ENCODE measurements around the gene POLL. TPM values are rescaled to one million over a fixed set of nuclear protein-coding genes. Genes with fewer than 3 reads are reported as not detected.
A peak's percentile ranks its signal among the peaks of the same experiment; 100 is the strongest.

The POLL gene
- total and polyA plus RNA-seq, 5 donors = 13.9 to 27.4 (median 18.8) TPM

DNA sequence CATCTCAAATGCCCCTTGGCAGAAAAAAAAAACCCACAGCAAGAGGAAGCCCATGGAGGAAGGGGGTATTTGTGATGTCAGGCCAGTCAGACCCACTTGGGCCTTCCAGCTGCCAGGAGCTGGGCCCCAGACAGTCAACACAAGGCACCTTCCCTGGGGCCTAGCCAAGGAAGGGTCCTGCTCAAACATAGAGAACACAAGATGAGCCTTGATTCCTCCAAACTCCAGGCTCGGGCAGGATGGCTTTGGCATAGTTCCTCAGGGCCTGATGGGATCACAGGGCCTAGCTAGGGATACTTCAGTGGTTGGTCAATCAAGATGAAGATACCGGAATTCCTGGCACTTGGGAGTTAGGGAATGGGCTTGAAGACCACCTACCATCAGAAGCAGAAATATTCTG is 30.8 kb upstream of the POLL start:
- WGBS = 92% methylated on average over 2 of the region's 2 CpGs
- H3K9me3 ChIP-seq (ENCODE audit: control insufficient read depth, low read length) = no peaks in the 10 kb centered on the region
- no peak overlapping the region for H3K4me3 ChIP-seq (ENCODE audit: low read length)
- ATAC-seq (no peak), DNase-seq (no peak)
- H3K27ac ChIP-seq (ENCODE audit: low read length) = no peak overlapping the region
- H3K4me1 ChIP-seq (ENCODE audit: control insufficient read depth, insufficient read depth, low read length) = no peaks in the 10 kb centered on the region
- H3K27me3 ChIP-seq (ENCODE audit: control insufficient read depth, insufficient read depth) = no peaks in the 10 kb centered on the region
- intact Hi-C loops (cut with DNase I) = loop anchor here in 1 of 4 donors (10.0 kb wide), 1 partner anchor 86 kb away; no protein-coding TSS in a partner anchor

DNA sequence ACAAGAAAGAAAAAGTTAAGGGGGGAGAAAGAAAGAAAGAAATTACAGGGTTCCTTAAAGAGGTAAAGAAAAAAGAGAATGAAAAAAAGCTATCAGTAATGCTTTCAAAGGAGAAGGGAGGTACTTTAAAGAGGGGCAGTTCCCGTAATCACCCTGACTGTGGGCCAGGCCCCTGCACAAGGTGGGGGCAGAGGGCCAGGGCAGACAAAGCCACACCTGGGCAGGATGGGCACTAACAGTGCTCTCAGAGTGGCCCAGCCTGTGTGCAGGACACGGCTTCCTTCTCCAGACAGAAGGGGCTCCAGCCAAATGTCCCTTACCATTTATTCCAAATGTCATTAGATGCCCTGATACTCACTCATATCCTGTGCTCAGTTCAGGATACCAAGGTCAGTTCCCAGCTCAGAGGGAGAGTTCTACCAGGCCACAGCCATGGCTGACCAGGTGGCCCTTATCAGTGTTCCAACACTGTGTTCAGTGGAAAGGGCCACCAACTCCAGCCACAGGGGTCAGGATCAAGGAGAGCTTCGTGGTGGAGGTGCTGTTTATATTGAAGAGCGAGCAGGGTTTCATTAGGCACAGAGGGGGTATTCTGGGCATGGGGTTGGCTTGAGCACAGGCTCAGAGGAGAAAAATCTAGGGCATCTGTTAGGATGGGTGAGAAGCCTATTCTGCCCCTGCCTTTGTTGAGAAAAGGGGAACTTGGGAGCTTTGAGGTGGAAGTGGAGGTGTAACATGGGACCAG is 29.9 kb upstream of the POLL start:
- Histone ChIP-seq H3K4me1 (ENCODE audit: control insufficient read depth, insufficient read depth, low read length) (no peaks in the 10 kb centered on the region), H3K27ac (ENCODE audit: low read length) (no peak overlapping the region), H3K27me3 (ENCODE audit: control insufficient read depth, insufficient read depth) (no peaks in the 10 kb centered on the region), H3K4me3 (ENCODE audit: low read length) (no peak overlapping the region), H3K9me3 (ENCODE audit: control insufficient read depth, low read length) (no peaks in the 10 kb centered on the region)
- DNase-seq (no peak), ATAC-seq (no peak)
- intact Hi-C loops (cut with DNase I) = loop anchor here in 1 of 4 donors (10.0 kb wide), 1 partner anchor 87 kb away; no protein-coding TSS in a partner anchor
- 87% methylated on average over 4 of the region's 4 CpGs for WGBS

DNA sequence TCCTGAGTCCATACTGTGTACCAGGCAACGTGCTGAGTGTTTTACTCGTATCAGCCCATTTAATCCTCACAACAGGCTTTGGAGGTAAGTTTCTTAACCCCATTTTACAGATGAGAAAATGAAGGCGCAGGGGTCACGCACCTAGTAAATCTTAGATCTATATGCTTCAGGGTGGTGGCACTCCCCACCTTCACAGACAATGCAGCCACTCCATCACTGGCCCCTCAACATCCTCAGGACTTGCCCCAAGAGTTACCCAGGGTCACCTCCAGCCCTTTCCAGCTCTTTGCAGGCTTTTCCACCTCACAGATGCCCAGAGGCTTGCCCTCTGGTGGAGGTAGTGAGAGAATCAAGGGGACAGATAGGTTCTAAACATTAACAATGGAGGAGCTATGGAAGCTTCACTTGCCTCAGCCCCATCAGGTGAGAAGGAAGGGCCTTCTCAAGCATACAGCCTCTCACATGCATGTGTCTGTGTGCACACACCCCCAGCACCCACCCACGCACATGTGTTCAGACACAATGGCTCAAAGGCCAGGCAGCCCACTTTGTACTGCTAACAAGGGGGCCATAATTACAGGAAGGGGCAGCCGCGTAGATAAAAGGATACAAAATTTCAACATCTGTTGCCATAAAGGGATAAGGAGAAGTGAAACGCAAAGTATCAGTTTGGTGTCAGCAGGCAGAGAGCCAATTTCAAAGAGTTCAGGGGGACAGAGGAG is 29.2 kb upstream of the POLL start:
- intact Hi-C loops (cut with DNase I) = loop anchor here in 1 of 4 donors (10.0 kb wide), 1 partner anchor 88 kb away; no protein-coding TSS in a partner anchor

DNA sequence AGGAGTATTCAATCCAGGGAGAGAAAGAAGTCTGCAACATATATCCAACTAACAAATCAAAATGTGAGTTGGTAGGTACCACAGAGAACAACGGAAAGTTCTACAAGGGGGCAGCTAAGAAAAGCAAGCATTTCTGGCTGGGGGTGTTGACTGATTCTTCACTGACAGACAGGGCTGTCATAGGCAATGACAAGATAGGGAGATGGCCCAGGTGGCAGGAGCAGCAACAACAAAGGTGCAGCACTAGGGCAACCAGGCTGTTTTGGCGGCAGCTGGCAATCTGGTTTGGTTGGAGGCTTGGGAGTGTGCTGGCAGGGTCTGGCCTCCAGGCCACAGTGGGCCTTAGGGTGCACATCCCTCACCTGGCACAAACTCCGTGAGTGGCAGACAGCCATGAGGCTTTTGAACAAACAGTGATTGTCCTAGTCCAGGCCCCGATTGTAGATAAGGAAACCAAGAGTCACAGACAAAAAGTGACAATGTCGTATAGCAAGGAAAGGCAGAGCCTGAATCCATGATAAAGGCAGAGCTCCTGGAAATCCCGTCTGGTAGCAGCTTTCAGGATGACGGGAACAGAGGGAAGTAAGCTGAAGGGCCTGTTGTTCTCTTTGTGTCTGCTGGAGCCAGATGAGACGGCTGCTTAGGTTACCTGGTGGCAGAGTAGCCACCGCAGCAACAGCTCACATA is 28.5 kb upstream of the POLL start:
- 61% methylated on average over 9 of the region's 9 CpGs for WGBS
- Histone ChIP-seq H3K27me3 (ENCODE audit: control insufficient read depth, insufficient read depth) (no peaks in the 10 kb centered on the region), H3K4me3 (ENCODE audit: low read length) (no peak overlapping the region), H3K27ac (ENCODE audit: low read length) (no peak overlapping the region), H3K4me1 (ENCODE audit: control insufficient read depth, insufficient read depth, low read length) (no peaks in the 10 kb centered on the region), H3K9me3 (ENCODE audit: control insufficient read depth, low read length) (no peaks in the 10 kb centered on the region)
- ATAC-seq = no peak
- peak in 1 of 3 donors; percentile 70 for DNase-seq
- intact Hi-C loops (cut with DNase I) = loop anchor here in 1 of 4 donors (10.0 kb wide), 1 partner anchor 88 kb away; no protein-coding TSS in a partner anchor

More for the DNA sequence above, 29.2 kb upstream of the POLL start:
- Histone ChIP-seq H3K4me3 (ENCODE audit: low read length) (no peak overlapping the region), H3K4me1 (ENCODE audit: control insufficient read depth, insufficient read depth, low read length) (no peaks in the 10 kb centered on the region), H3K27ac (ENCODE audit: low read length) (no peak overlapping the region), H3K27me3 (ENCODE audit: control insufficient read depth, insufficient read depth) (no peaks in the 10 kb centered on the region), H3K9me3 (ENCODE audit: control insufficient read depth, low read length) (no peaks in the 10 kb centered on the region)
- WGBS = 84% methylated on average over 8 of the region's 8 CpGs
- ATAC-seq (no peak), DNase-seq (no peak)

DNA sequence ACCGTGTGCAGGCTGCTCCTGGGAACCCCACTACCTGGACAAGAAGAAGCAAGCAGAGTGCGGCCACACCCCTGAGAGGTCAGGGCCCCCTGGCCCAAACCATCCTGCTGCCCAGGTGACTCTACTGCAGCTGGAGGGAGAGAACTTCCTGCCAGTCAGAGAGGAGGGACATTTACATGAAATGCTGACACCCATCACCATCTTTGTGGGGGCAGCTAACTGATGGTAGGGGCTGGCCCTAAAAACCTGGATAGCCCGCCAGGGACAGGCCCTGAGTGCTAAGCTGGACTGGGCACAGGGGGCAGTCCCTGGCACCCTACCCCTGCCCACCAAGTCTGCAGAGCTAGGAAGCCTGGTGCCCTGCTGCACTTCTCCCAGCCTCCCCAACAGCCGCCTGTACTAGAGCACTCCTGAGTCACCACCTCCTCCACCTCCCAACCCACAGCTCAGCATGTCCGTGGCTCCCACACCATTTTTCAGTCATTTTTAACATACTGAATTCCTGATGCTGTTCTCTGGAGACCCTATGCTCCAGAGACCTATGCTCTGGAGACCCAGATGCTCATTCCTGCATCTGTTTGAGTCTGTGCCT is 27.6 kb upstream of the POLL start:
- H3K27me3 ChIP-seq (ENCODE audit: control insufficient read depth, insufficient read depth) = no peaks in the 10 kb centered on the region
- ATAC-seq (no peak), DNase-seq (no peak)
- 94% methylated on average over 5 of the region's 5 CpGs for WGBS
- H3K9me3 ChIP-seq (ENCODE audit: control insufficient read depth, low read length) = no peaks in the 10 kb centered on the region
- intact Hi-C loops (cut with DNase I) = loop anchor here in 1 of 4 donors (10.0 kb wide), 1 partner anchor 89 kb away; no protein-coding TSS in a partner anchor
- no peaks in the 10 kb centered on the region for H3K4me1 ChIP-seq (ENCODE audit: control insufficient read depth, insufficient read depth, low read length)
- H3K27ac ChIP-seq (ENCODE audit: low read length) = no peak overlapping the region
- H3K4me3 ChIP-seq (ENCODE audit: low read length) = no peak overlapping the region

DNA sequence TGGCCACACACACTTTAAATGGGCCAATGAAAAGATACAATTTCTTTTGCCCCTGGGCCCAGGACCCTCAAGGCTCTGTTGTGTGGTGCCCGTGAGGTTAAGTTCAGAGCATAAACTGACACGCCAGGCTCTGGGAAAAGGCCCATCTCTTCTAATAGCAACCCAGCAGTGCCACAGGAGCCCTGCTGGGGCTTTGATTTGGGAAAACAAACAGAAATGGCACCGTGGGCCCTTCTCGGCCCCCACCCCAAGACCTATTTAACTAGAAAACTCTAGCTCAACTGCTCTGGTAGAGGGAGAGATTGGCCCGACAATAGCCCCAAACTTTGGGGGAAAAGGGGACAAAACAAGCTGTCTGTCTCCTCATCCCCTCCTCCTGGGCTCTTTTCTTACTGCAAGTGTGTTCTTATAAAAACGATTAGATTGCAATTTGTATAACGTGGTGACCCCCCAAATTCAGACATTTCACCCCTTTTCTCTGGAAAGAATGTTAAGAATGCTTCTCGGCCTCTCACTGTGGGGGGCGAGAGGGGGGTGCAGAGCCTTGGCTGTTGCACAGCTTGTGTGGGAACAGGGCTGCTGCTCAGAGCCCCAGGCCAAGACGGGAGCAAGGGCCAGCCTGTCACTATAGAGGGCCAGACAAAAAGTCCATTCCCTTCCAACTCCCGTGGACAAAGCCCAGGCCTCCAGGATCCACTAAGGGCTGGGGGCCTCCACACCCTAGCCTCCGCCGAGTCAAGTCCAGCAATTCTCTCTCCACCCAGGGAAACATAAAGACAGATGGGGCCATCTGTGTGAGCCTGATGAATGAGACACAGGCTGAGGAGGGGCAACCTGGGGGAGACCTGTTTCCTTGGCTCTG is 26.8 kb upstream of the POLL start:
- Histone ChIP-seq H3K27me3 (ENCODE audit: control insufficient read depth, insufficient read depth) (no peaks in the 10 kb centered on the region), H3K4me1 (ENCODE audit: control insufficient read depth, insufficient read depth, low read length) (no peaks in the 10 kb centered on the region), H3K9me3 (ENCODE audit: control insufficient read depth, low read length) (no peaks in the 10 kb centered on the region), H3K27ac (ENCODE audit: low read length) (no peak overlapping the region), H3K4me3 (ENCODE audit: low read length) (no peak overlapping the region)
- ATAC-seq (no peak), DNase-seq (no peak)
- intact Hi-C loops (cut with DNase I) = loop anchor here in 1 of 4 donors (10.0 kb wide), 1 partner anchor 90 kb away; no protein-coding TSS in a partner anchor
- 66% methylated on average over 13 of the region's 13 CpGs for WGBS

DNA sequence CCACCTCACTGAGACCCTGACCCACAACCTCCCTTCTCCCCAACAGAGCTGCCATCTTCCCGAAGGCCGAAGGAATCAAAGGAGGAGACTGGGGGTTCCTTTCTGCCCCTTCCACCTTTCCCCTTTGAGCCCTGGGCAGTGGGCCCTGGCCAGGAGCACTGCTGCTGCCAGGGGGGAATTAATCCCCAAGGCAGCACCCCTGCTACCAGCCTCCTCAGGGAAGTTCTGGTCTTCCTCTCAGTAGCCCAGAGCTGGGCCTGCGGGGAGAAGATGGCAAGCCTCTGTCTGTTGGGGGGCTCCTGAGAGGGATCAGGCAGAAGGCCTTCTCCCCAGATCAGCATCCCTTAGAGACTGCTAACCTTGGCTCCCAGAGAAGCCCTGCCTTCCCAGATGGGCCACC is 25.6 kb upstream of the POLL start:
- intact Hi-C loops (cut with DNase I) = loop anchor here in 1 of 4 donors (10.0 kb wide), 1 partner anchor 91 kb away; no protein-coding TSS in a partner anchor
- Histone ChIP-seq H3K4me3 (ENCODE audit: low read length) (no peak overlapping the region), H3K4me1 (ENCODE audit: control insufficient read depth, insufficient read depth, low read length) (no peaks in the 10 kb centered on the region), H3K9me3 (ENCODE audit: control insufficient read depth, low read length) (no peaks in the 10 kb centered on the region), H3K27ac (ENCODE audit: low read length) (no peak overlapping the region), H3K27me3 (ENCODE audit: control insufficient read depth, insufficient read depth) (no peaks in the 10 kb centered on the region)
- ATAC-seq (no peak), DNase-seq (no peak)
- 98% methylated on average over 3 of the region's 3 CpGs for WGBS

DNA sequence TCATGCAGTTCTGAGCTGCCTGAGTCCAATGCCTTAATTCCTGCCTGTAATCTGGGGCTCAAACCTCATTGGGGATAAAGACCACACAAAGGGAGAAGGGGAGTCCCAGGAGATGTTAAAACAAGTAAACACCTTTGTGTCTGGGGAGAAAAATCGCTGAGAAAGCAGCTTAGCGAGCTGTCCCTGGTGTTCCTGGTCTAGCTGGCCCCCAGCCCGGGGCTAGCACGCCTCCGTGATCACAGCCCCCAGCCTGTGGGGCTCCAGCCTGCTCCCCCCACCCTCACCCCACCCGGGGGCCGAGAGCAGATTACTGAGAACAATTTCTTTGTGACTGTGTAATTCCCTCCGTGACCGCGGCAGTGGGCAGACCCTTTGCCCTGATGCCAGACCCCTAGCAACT is 24.8 kb upstream of the POLL start:
- no peak for ATAC-seq
- intact Hi-C loops (cut with DNase I) = loop anchor here in 1 of 4 donors (10.0 kb wide), 1 partner anchor 92 kb away; no protein-coding TSS in a partner anchor
- WGBS = 79% methylated on average over 10 of the region's 10 CpGs
- no peak for DNase-seq
- Histone ChIP-seq H3K27me3 (ENCODE audit: control insufficient read depth, insufficient read depth) (no peaks in the 10 kb centered on the region), H3K4me1 (ENCODE audit: control insufficient read depth, insufficient read depth, low read length) (no peaks in the 10 kb centered on the region), H3K9me3 (ENCODE audit: control insufficient read depth, low read length) (no peaks in the 10 kb centered on the region), H3K4me3 (ENCODE audit: low read length) (no peak overlapping the region), H3K27ac (ENCODE audit: low read length) (no peak overlapping the region)

DNA sequence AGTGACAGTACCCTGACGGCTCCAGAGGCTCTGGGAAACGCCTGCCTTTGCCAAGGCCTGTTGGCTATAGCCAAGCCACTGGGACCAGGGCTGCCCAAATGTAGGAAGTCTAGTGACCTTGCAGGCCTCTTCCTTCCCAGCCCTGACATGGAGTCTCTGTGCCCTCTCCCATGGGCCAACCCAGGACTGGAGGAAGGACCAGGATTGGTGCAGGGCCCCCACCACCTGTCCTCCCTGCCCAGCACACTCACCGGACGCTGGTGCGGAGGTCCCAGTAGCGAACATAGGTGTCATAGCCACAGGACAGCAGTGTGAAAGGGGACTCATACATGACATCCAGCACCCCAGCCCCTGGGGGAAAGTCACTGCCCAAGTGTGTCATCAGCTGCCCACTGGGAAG is 24.0 kb upstream of the POLL start:
- Histone ChIP-seq H3K27me3 (ENCODE audit: control insufficient read depth, insufficient read depth) (no peaks in the 10 kb centered on the region), H3K27ac (ENCODE audit: low read length) (no peak overlapping the region), H3K4me1 (ENCODE audit: control insufficient read depth, insufficient read depth, low read length) (no peaks in the 10 kb centered on the region), H3K9me3 (ENCODE audit: control insufficient read depth, low read length) (no peaks in the 10 kb centered on the region), H3K4me3 (ENCODE audit: low read length) (no peak overlapping the region)
- no peak for DNase-seq
- WGBS = 84% methylated on average over 6 of the region's 6 CpGs
- ATAC-seq = no peak
- intact Hi-C loops (cut with DNase I) = loop anchor here in 1 of 4 donors (10.0 kb wide), 1 partner anchor 93 kb away; no protein-coding TSS in a partner anchor
